Transverse colon (tissue), 4 donors: Measurements from ENCODE around the gene SLC37A1. TPM values are rescaled to one million over a fixed set of nuclear protein-coding genes. Genes with fewer than 3 reads are reported as not detected.

Experiments used
- DNase-seq: peaks from one replicate; pipeline ENCODE4 v3.0.0-alpha.2; 2019
- H3K27ac ChIP-seq, 4 donors: fragments of 200-600 bp; sonication (generic); 2 replicates each; pipeline ENCODE4 v1.5.1; 2016 to 2018; ENCODE audit warnings: inconsistent platforms in 4 of 4
- H3K27me3 ChIP-seq: fragments of 200-600 bp; sonication (generic); 2 replicates; pipeline ENCODE4 v1.5.1; 2017; ENCODE audit warnings: inconsistent platforms
- H3K36me3 ChIP-seq, 4 donors: fragments of 200-600 bp; sonication (generic); 2 replicates each; pipeline ENCODE4 v1.5.1; 2017 to 2019; ENCODE audit warnings: inconsistent platforms in 4 of 4
- H3K4me1 ChIP-seq, 4 donors: fragments of 200-600 bp; sonication (generic); 2 replicates each; pipeline ENCODE4 v1.5.1; 2017 to 2020; ENCODE audit warnings: inconsistent platforms in 4 of 4
- H3K4me3 ChIP-seq, 4 donors: fragments of 200-600 bp; sonication (generic); 1 replicate in 1 of 4; 2 replicates in 3 of 4; pipeline versions ENCODE4 v1.5.1 to v1.6.1; 2017 to 2019; ENCODE audit warnings: inconsistent platforms in 4 of 4
- H3K9me3 ChIP-seq, 2 donors: fragments of 200-600 bp; sonication (generic); 2 replicates each; pipeline ENCODE4 v1.5.1; 2017 to 2019; ENCODE audit warnings: inconsistent platforms in 2 of 2
- EP300 ChIP-seq: sonication (generic); formaldehyde crosslinking; IDR thresholded peaks from one replicate; pipeline ENCODE4 v1.6.1; 2017; ENCODE audit warnings: antibody characterized with exemption, low read depth
- POLR2A ChIP-seq: fragments of 450-650 bp; IDR thresholded peaks from one replicate; pipeline ENCODE4 v1.6.1; 2016; ENCODE audit warnings: antibody characterized with exemption, mild to moderate bottlenecking, moderate library complexity
- POLR2AphosphoS5 ChIP-seq, 3 donors: sonication (generic); formaldehyde crosslinking; IDR thresholded peaks; one replicate each; pipeline ENCODE4 v1.6.1; 2016; ENCODE audit warnings: antibody characterized with exemption in 3 of 3
- WGBS, 2 donors: methylation state at CpG; one replicate each; pipeline ENCODE4 v1.1.5; 2018; ENCODE audit warnings: low coverage in 1 of 2; 5-methylcytosine and 5-hydroxymethylcytosine counted together
- in situ Hi-C, 4 donors: fragments of 200-750 bp; cut with MboI; loops; one replicate each; pipeline versions ENCODE4 v1.15.0 to v1.15.1; 2017; ENCODE audit warnings: low sequenced_read_pairs in 3 of 4, low pct_ligation_motif_present in 1 of 4, low pct_unique_long_range_greater_than_20kb in 1 of 4
- intact Hi-C: fragments of 100-400 bp; cut with DNase I; formaldehyde crosslinking; loops from one replicate; pipeline ENCODE4 v1.15.1; 2023; ENCODE audit warnings: low total_unique reads
- total RNA-seq, 4 donors: library from RNA; depleted of rRNA; stranded (reverse); fragments of >200 nt; gene quantifications; one replicate each; pipeline ENCODE4 v1.1.0, GENCODE V29; 2016
- TF ChIP-seq, protein P1 (sequence below), 5 experiments: fragments of 200-600 bp in 3 of 5; fragments of 450-650 bp in 2 of 5; sonication (generic) in 3 of 5; IDR thresholded peaks; 1 replicate in 2 of 5; 2 replicates in 3 of 5; pipeline ENCODE4 v1.5.1; 2016 to 2017; ENCODE audit warnings: antibody characterized with exemption in 5 of 5, inconsistent platforms in 3 of 5, mild to moderate bottlenecking in 2 of 5, moderate library complexity in 1 of 5

SLC37A1 gene
- total RNA-seq, 4 donors from 2014 or later = 80.8 to 139 (median 117) TPM

DNA sequence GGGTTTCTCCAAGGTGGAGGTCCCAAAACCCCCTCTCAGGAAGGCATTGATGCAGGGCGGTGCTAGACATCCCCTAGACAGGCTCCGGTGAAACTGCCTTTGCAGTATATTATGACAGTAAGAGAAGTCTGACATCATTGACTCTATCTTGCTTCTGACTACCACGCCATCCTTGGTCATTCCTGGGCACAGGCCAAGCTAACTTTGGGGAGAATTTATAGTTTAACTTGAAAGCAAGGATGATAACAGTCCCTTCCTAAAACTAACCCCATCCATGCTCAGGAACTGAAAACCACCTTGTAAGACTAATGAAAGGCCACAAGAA, 47.9 kb upstream of the SLC37A1 start:
- TF ChIP-seq POLR2A = no peak
- no peak for TF ChIP-seq EP300
- TF ChIP-seq, protein P1, sequence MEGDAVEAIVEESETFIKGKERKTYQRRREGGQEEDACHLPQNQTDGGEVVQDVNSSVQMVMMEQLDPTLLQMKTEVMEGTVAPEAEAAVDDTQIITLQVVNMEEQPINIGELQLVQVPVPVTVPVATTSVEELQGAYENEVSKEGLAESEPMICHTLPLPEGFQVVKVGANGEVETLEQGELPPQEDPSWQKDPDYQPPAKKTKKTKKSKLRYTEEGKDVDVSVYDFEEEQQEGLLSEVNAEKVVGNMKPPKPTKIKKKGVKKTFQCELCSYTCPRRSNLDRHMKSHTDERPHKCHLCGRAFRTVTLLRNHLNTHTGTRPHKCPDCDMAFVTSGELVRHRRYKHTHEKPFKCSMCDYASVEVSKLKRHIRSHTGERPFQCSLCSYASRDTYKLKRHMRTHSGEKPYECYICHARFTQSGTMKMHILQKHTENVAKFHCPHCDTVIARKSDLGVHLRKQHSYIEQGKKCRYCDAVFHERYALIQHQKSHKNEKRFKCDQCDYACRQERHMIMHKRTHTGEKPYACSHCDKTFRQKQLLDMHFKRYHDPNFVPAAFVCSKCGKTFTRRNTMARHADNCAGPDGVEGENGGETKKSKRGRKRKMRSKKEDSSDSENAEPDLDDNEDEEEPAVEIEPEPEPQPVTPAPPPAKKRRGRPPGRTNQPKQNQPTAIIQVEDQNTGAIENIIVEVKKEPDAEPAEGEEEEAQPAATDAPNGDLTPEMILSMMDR (IDR thresholded peaks at IDR 0.05) = no peak
- no peak for TF ChIP-seq POLR2AphosphoS5 (IDR thresholded peaks at IDR 0.05)
- intact Hi-C loops = no loop called here

DNA sequence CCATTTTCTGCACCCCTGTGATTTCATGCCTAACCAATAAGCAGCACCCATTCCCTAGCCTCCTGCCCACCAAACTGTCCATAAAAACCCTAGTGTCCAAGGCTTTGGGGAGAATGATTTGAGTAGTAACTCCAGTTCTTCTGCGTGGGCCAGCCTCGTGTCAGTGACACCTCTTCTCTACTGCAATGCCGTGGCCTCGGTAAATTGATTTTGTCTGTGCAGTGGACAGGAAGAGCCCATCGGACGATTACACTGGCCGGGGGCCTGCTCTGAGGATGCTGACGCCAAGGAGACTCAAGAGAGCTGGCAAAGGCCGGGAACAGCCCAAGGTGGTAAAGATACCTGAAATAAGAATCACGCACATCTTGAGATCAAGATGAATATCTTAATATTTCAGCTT, 47.0 kb upstream of the SLC37A1 start:
- Histone ChIP-seq H3K4me1 (peaks cover 23 to 82% (median 55%) of the 10 kb centered on the region in 4 donors), H3K27me3 (no peaks in the 10 kb centered on the region), H3K27ac (peak overlapping the region in 1 of 4 donors; percentile 5), H3K36me3 (no peaks in the 10 kb centered on the region), H3K4me3 (no peak overlapping the region), H3K9me3 (no peaks in the 10 kb centered on the region)
- intact Hi-C loops (no loop called here), in situ Hi-C loops (loop anchor here in 1 of 4 donors (10.0 to 25.0 kb wide), 2 partner anchors 68 to 304 kb away; no protein-coding TSS in a partner anchor)
- no peak for TF ChIP-seq EP300
- no peak for TF ChIP-seq POLR2AphosphoS5 (IDR thresholded peaks at IDR 0.05)
- no peak for TF ChIP-seq POLR2A
- TF ChIP-seq, protein P1 (IDR thresholded peaks at IDR 0.05) = no peak
- 95% methylated on average over 10 of the region's 10 CpGs; no CpG with 5 or more reads in 1 of the 2 donors for WGBS, 2 donors
- DNase-seq = peak; percentile 6

More for the DNA sequence above, 47.9 kb upstream of the SLC37A1 start:
- no peak overlapping the region for H3K4me3 ChIP-seq
- H3K27me3 ChIP-seq = no peaks in the 10 kb centered on the region
- H3K27ac ChIP-seq = peak overlapping the region; percentile 76 to 87 (median 81)
- in situ Hi-C loops = loop anchor here in 1 of 4 donors (10.0 to 25.0 kb wide), 2 partner anchors 69 to 303 kb away; no protein-coding TSS in a partner anchor
- H3K9me3 ChIP-seq = no peaks in the 10 kb centered on the region
- 71% methylated on average over 3 of the region's 3 CpGs; no CpG with 5 or more reads in 1 of the 2 donors for WGBS, 2 donors
- DNase-seq = no peak
- no peaks in the 10 kb centered on the region for H3K36me3 ChIP-seq
- peaks cover 29 to 91% (median 60%) of the 10 kb centered on the region in 4 donors for H3K4me1 ChIP-seq

DNA sequence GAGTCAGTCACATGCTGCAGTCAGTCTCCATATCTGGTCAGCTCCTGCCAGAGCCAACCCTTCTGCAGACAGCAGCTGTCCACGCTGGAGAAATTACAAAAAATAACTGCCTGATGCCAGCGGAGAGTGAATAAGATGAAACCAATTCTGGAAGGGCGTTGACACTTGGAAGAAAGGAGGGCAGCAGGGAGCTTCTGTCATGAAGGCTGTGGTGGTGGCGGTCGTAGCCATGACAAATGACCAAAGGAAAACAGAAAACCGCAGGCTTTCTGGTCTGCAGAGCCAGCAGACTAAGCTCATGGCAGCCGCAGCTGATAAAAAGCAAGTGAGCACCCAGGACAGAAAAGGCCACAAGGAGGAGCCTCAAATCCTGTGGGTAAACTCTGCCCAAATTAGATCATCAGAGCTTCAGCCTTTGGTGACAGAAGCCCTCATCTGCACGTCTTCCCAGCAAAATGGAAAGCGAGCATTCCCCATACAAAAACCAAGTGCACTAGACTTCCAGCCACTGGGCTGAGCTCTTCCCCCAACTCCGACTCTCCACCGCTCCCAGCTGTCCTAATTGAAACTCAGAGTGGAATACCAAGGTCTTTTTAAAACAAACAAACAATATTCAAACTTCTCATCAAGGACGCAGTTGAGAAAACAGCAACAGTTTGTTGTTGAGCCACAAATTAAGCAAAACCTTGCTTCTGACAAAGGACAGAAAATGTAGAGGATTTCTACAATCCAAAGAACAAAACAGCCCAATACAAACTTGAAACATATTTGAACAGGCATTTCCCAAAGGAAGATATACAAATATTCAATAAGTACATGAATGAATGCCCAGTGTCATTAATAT, 46.3 kb upstream of the SLC37A1 start:
- H3K36me3 ChIP-seq = no peaks in the 10 kb centered on the region
- peak overlapping the region; percentile 68 to 80 (median 78) for H3K27ac ChIP-seq
- in situ Hi-C loops (loop anchor here in 1 of 4 donors (10.0 to 25.0 kb wide), 2 partner anchors 67 to 305 kb away; no protein-coding TSS in a partner anchor), intact Hi-C loops (no loop called here)
- peaks cover 23 to 76% (median 49%) of the 10 kb centered on the region in 4 donors for H3K4me1 ChIP-seq
- no peaks in the 10 kb centered on the region for H3K9me3 ChIP-seq
- H3K4me3 ChIP-seq = no peak overlapping the region
- TF ChIP-seq, protein P1 (IDR thresholded peaks at IDR 0.05) = peak in 4 of 5 experiments; percentile 6 to 20 (median 12)
- TF ChIP-seq POLR2A = no peak
- no peaks in the 10 kb centered on the region for H3K27me3 ChIP-seq
- peak; percentile 41 for DNase-seq
- 63 to 93% methylated on average over 4 to 12 of the region's 12 CpGs for WGBS, 2 donors

DNA sequence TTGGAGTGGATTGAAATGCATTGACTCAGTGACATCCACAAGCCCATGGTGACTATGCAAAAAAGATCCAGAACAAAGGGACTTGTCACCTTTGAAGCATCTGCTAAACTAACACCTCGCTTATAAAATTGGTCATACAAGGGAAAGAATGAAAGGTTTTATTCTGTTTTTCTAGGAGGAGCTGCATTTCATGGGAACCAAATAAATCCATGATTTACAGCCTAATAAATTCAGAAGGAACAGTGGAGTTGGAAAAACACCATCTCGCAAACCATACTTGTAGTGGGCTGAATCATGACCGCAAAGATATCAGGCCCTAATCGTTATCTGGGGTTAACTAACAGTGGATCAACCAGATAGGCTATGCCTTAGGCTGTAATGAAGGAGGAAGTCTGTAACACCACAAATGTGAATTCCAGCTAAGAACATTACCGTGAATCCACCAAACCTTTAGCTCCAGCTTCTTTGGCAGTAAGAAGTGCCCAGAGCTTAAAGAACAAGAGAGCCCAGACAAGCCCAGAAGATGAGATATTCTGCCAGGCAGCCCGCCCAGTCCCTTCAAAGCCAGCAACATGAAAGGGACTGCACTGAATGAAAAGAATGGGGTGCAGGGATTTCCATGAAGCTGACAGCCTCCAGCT, 45.0 kb upstream of the SLC37A1 start:
- no peaks in the 10 kb centered on the region for H3K27me3 ChIP-seq
- peaks cover 27 to 71% (median 42%) of the 10 kb centered on the region in 4 donors for H3K4me1 ChIP-seq
- H3K36me3 ChIP-seq = no peaks in the 10 kb centered on the region
- no peaks in the 10 kb centered on the region for H3K9me3 ChIP-seq
- in situ Hi-C loops = loop anchor here in 1 of 4 donors (10.0 to 25.0 kb wide), 2 partner anchors 66 to 306 kb away; no protein-coding TSS in a partner anchor
- no peak overlapping the region for H3K4me3 ChIP-seq
- intact Hi-C loops = no loop called here
- TF ChIP-seq EP300 (no peak), POLR2A (no peak), POLR2AphosphoS5 (IDR thresholded peaks at IDR 0.05) (no peak)
- TF ChIP-seq, protein P1 (IDR thresholded peaks at IDR 0.05) = no peak
- WGBS, 2 donors = 31 to 63% methylated on average over 5 to 6 of the region's 6 CpGs
- peak; percentile 7 for DNase-seq
- peak overlapping the region; percentile 68 to 80 (median 78) for H3K27ac ChIP-seq
